ENCODE results near the gene VAV3. TPM values are rescaled to one million over a fixed set of nuclear protein-coding genes. Genes with fewer than 3 reads are reported as not detected.

The VAV3 gene
- polyA plus RNA-seq, 1 donor (not counting 4 experiments of a cell fraction or from before 2014, with no cell fraction given): 19.6 TPM

GRCh38 chr1:107679411-107679953 lies 285.5 kb downstream of the VAV3 start:
- H3K4me1 ChIP-seq (ENCODE audit: control insufficient read depth, extremely low read depth, insufficient read depth, low read length): peaks cover 72% of the 10 kb centered on the region
- TF ChIP-seq CTCF (optimal IDR thresholded peaks at IDR 0.05 in 1 of 3, IDR thresholded peaks at IDR 0.05 in 1 of 3, conservative IDR thresholded peaks at IDR 0.05 in 1 of 3; ENCODE audit: extremely low read depth in 1 of 3, insufficient read depth in 2 of 3, low read length in 3 of 3) (no peak), EZH2 (IDR thresholded peaks at IDR 0.05; ENCODE audit: low read length) (no peak)
- FAIRE-seq: no peak

GRCh38 chr1:107678993-107679392 lies 286.0 kb downstream of the VAV3 start:
- no peak for TF ChIP-seq EZH2 (IDR thresholded peaks at IDR 0.05; ENCODE audit: low read length)
- TF ChIP-seq CTCF (optimal IDR thresholded peaks at IDR 0.05 in 1 of 3, IDR thresholded peaks at IDR 0.05 in 1 of 3, conservative IDR thresholded peaks at IDR 0.05 in 1 of 3; ENCODE audit: extremely low read depth in 1 of 3, insufficient read depth in 2 of 3, low read length in 3 of 3): no peak
- H4K20me1 ChIP-seq (ENCODE audit: control insufficient read depth, extremely low read depth, insufficient read depth, low read length): no peaks in the 10 kb centered on the region
- peak overlapping the region; percentile 0 for H3K9ac ChIP-seq (ENCODE audit: control insufficient read depth, extremely low read depth, insufficient read depth, low read length)
- H3K4me1 ChIP-seq (ENCODE audit: control insufficient read depth, extremely low read depth, insufficient read depth, low read length): peaks cover 67% of the 10 kb centered on the region
- H3K27ac ChIP-seq (ENCODE audit: control insufficient read depth, insufficient read depth, low read length): peak overlapping the region; percentile 47
- H3K79me2 ChIP-seq (ENCODE audit: control insufficient read depth, insufficient read depth, low read length): peaks cover 8% of the 10 kb centered on the region
- peaks cover 3% of the 10 kb centered on the region for H3K9me3 ChIP-seq (ENCODE audit: control insufficient read depth, low read depth, low read length)
- peak; percentile 55 for FAIRE-seq
- H3K9me1 ChIP-seq (ENCODE audit: control insufficient read depth, extremely low read depth, insufficient read depth, low read length): no peaks in the 10 kb centered on the region
- peak overlapping the region; percentile 45 for H2AFZ ChIP-seq (ENCODE audit: control insufficient read depth, low read length)
- H3K4me3 ChIP-seq (ENCODE audit: control insufficient read depth in 2 of 3, extremely low read depth in 1 of 3, insufficient read depth in 2 of 3, low read depth in 1 of 3, low read length in 3 of 3): peak overlapping the region in 2 of 3 experiments; percentile 2 to 9
- H3K36me3 ChIP-seq (ENCODE audit: control insufficient read depth in 2 of 2, extremely low read depth in 1 of 2, insufficient read depth in 2 of 2, low read length in 2 of 2): peaks cover 0 to 4% of the 10 kb centered on the region in 2 experiments
- H3K4me2 ChIP-seq (ENCODE audit: control insufficient read depth, extremely low read depth, insufficient read depth, low read depth, low read length): peak overlapping the region; percentile 46
- DNase-seq (ENCODE audit: low read depth, low spot score): no peak
- dilution Hi-C loops (cut with MboI; ENCODE audit: extremely low pct_ligation_motif_present, low sequenced_read_pairs): no loop called here
- H3K27me3 ChIP-seq (ENCODE audit: control insufficient read depth, extremely low read depth, insufficient read depth, low read length): no peaks in the 10 kb centered on the region

More at GRCh38 chr1:107679411-107679953, 285.5 kb downstream of the VAV3 start:
- Histone ChIP-seq H3K27ac (ENCODE audit: control insufficient read depth, insufficient read depth, low read length) (peak overlapping the region; percentile 47), H3K9me3 (ENCODE audit: control insufficient read depth, low read depth, low read length) (peaks cover 3% of the 10 kb centered on the region), H3K79me2 (ENCODE audit: control insufficient read depth, insufficient read depth, low read length) (peaks cover 13% of the 10 kb centered on the region), H4K20me1 (ENCODE audit: control insufficient read depth, extremely low read depth, insufficient read depth, low read length) (no peaks in the 10 kb centered on the region), H3K4me3 (ENCODE audit: control insufficient read depth in 2 of 3, extremely low read depth in 1 of 3, insufficient read depth in 2 of 3, low read depth in 1 of 3, low read length in 3 of 3) (peak overlapping the region in 1 of 3 experiments; percentile 2), H2AFZ (ENCODE audit: control insufficient read depth, low read length) (no peak overlapping the region), H3K9ac (ENCODE audit: control insufficient read depth, extremely low read depth, insufficient read depth, low read length) (peak overlapping the region; percentile 0), H3K36me3 (ENCODE audit: control insufficient read depth in 2 of 2, extremely low read depth in 1 of 2, insufficient read depth in 2 of 2, low read length in 2 of 2) (peaks cover 0 to 4% of the 10 kb centered on the region in 2 experiments), H3K4me2 (ENCODE audit: control insufficient read depth, extremely low read depth, insufficient read depth, low read depth, low read length) (peak overlapping the region; percentile 46), H3K9me1 (ENCODE audit: control insufficient read depth, extremely low read depth, insufficient read depth, low read length) (no peaks in the 10 kb centered on the region), H3K27me3 (ENCODE audit: control insufficient read depth, extremely low read depth, insufficient read depth, low read length) (no peaks in the 10 kb centered on the region)
- dilution Hi-C loops (cut with MboI; ENCODE audit: extremely low pct_ligation_motif_present, low sequenced_read_pairs): no loop called here
- DNase-seq (ENCODE audit: low read depth, low spot score): no peak
